GM10248 (cell line): ENCODE results near the gene LMTK2.

Experiments
- CTCF ChIA-PET: fragments of 300-600 bp; sonication (Branson Sonifier 250); formaldehyde crosslinking; extraction: SDS; loops from one replicate; lab custom pipeline; 2021; ENCODE audit warnings: antibody characterized with exemption; lab: Yijun Ruan, JAX
- POLR2A ChIA-PET: fragments of 350-650 bp; sonication (Branson Sonifier 250); formaldehyde crosslinking; extraction: SDS; loops from one replicate; lab custom pipeline; 2020; ENCODE audit warnings: antibody characterized with exemption; lab: Yijun Ruan, JAX
- DNase-seq: peaks from one replicate; pipeline ENCODE4 v3.0.0; 2012; ENCODE audit errors: extremely low spot score
- TF ChIP-seq, protein P1 (sequence below): IDR thresholded peaks from 2 replicates; pipeline ENCODE4 v1.5.1; 2012; ENCODE audit warnings: mild to moderate bottlenecking, low read depth; ENCODE audit errors: extremely low read depth, missing control alignments, control extremely low read depth

Gene LMTK2

DNA sequence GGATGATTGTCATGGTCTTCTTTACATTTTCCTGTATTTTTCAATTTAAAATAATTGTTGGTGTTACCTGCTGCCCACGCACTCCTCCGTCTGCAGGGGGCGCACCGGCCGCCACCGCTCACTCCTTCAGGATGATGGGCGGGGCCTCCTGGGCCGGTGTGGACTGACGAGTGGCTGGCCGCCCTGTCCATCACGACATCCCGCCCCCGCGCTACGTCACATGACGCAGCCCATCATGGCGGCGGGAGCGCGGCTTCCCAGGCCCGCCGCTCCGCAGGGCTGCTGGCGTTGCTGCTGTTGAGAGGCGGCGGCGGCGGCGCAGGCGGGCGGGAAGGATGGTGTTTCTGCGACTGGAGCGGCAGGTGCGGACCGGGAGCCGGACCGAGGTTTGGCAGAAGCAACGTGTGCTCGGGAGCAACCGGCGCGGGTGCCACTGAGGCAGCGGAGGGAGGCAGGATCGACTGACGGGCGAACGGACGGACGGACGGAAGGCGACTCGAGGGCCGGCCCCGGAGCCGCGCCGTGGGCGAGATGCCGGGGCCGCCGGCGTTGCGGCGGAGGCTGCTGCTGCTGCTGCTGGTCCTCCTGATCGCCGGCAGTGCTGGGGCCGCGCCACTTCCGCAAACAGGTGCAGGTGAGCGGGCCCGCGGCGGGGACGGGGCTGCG lies at the start of gene LMTK2:
LMTK2 (plus strand) TSS at position 216 of the 666 bp plus-strand sequence; CDS start at position 532, 316 bp downstream.
- POLR2A ChIA-PET = no interaction called here
- TF ChIP-seq, protein P1, sequence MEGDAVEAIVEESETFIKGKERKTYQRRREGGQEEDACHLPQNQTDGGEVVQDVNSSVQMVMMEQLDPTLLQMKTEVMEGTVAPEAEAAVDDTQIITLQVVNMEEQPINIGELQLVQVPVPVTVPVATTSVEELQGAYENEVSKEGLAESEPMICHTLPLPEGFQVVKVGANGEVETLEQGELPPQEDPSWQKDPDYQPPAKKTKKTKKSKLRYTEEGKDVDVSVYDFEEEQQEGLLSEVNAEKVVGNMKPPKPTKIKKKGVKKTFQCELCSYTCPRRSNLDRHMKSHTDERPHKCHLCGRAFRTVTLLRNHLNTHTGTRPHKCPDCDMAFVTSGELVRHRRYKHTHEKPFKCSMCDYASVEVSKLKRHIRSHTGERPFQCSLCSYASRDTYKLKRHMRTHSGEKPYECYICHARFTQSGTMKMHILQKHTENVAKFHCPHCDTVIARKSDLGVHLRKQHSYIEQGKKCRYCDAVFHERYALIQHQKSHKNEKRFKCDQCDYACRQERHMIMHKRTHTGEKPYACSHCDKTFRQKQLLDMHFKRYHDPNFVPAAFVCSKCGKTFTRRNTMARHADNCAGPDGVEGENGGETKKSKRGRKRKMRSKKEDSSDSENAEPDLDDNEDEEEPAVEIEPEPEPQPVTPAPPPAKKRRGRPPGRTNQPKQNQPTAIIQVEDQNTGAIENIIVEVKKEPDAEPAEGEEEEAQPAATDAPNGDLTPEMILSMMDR = peak; percentile 96
- CTCF ChIA-PET = interaction anchor here (1.0 to 6.1 kb wide), 13 partner anchors 9 to 103 kb away, joined by 3 to 88 read pairs (median 5); no protein-coding TSS in a partner anchor
- DNase-seq = peak; percentile 99

DNA sequence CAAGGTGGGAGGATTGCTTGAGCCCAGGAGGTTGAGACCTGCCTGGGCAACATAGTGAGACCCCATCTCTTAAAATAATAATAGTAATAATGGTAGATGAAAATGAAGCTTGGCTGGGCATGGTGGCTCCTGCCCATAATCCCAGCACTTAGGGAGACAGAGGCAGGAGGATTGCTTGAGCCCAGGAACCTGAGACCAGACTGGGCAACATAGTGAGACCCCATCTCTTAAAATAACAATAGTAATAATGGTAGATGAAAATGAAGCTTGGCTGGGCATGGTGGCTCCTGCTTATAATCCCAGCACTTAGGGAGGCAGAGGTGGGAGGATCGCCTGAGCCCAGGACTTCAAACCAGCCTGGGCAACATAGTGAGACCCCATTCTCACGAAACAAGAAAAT lies 49.5 kb upstream of the LMTK2 start:
- TF ChIP-seq, protein P1 = no peak
- ChIA-PET POLR2A (no interaction called here), CTCF (interaction anchor here (1.3 kb wide), 1 partner anchor 105 kb away, joined by 3 read pairs; no protein-coding TSS in a partner anchor)
- no peak for DNase-seq

DNA sequence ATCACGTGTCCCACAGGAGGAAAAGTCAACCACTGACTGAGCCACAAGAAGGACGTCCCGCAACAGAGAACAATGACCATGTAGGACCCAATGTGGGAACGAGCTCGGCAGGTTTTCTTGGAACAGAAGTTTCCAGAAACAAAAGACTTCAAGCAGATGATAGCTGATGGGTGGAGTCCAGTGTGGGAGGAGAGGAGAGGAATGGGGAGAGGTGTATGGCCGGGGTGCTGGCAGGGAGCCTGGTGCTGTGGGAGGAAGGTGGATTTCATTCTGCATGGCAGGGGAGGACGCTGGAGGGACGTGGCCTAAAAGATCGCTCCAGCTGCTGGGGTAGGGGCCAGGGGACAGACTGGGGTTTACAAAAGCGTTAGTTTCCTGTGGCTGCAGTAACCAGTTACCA lies 48.5 kb upstream of the LMTK2 start:
- ChIA-PET POLR2A (no interaction called here), CTCF (interaction anchor here (1.3 kb wide), 1 partner anchor 104 kb away, joined by 3 read pairs; no protein-coding TSS in a partner anchor)
- no peak for DNase-seq
- TF ChIP-seq, protein P1 = no peak

DNA sequence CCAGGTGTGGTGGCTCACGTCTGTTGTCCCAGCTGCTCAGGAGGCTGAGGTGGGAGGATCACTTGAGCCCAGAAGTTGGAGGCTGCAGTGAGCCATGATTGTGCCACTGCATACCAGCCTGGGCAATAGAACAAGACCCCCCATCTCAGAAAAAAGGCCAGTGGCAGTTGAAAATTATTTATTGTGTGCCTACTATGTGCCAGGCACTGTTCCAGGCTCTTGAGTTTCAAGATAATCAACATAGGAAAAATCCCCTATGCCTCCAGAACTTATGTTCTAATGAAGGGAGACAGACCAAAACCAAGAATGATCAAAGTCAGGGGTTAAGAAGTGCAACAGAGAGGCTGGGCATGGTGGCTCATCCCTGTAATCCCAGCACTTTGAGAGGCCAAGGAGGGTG lies 42.4 kb upstream of the LMTK2 start:
- DNase-seq = no peak
- TF ChIP-seq, protein P1 = no peak
- CTCF ChIA-PET = no interaction called here
- POLR2A ChIA-PET = no interaction called here

DNA sequence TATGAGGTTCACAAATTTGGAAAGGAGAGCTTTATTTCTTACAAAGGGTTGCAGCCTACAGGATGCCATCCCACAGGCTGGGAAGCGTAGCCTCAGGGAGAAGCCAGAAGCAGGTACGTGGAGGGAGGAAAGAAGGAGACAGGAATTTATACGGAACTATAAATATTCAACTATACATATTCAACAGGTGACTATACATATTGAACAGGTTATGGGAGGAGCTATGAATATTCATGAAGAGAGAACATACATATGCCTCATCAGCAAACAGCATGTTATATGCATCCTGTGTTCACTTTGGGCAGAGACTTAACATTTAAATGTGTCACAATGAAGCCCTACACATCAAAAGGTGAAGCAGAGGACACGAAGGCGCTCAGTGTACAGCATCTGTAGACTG lies 40.5 kb upstream of the LMTK2 start:
- TF ChIP-seq, protein P1 = no peak
- DNase-seq = no peak
- ChIA-PET POLR2A (no interaction called here), CTCF (interaction anchor here (1.0 to 1.3 kb wide), 2 partner anchors 9 to 110 kb away, joined by 3 read pairs; no protein-coding TSS in a partner anchor)

DNA sequence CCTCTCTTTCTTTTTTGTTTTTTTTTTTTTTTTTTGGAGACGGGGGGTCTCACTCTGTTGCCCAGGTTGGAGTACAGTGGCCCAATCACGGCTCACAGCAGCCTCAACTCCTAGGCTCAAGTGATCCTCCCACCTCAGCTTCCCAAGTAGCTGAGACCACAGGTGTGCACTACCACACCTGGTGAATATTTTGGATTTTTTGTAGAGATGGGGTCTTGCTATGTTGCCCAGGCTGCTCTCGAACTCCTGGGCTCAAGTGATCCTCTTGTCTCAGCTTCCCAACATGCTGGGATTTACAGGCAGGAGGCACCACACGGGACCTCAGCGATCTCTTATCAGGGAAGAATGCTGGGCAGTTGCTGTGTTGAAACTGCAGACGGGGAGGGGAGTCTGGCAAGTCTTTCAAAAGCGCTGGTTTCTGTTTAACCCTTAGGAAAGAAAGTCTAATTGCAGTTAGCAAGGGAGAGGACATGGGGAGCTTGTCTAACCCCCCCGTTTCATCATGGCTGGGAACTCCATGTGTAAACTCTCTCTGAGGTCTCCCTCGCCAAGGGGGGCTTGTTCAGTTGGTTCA lies 39.6 kb upstream of the LMTK2 start:
- CTCF ChIA-PET = interaction anchor here (1.3 kb wide), 1 partner anchor 109 kb away, joined by 3 read pairs; no protein-coding TSS in a partner anchor
- POLR2A ChIA-PET = no interaction called here
- DNase-seq = no peak
- TF ChIP-seq, protein P1 = no peak
